Measurements from ENCODE around the gene TMEM269. TPM values are rescaled to one million over a fixed set of nuclear protein-coding genes. Genes with fewer than 3 reads are reported as not detected.

Gene TMEM269
- polyA plus RNA-seq, 1 donor (not counting 4 experiments of a cell fraction or from before 2014, with no cell fraction given) = 0.12 TPM

- no peak within 1 kb of the TSS for H3K9ac ChIP-seq (ENCODE audit: control insufficient read depth, extremely low read depth, insufficient read depth, low read length)
- no peaks in the 10 kb centered on the region for H3K36me3 ChIP-seq (ENCODE audit: control insufficient read depth in 2 of 2, extremely low read depth in 1 of 2, insufficient read depth in 2 of 2, low read length in 2 of 2)
- dilution Hi-C loops (cut with MboI; ENCODE audit: extremely low pct_ligation_motif_present, low sequenced_read_pairs) = no loop called here
- TF ChIP-seq, protein P1, sequence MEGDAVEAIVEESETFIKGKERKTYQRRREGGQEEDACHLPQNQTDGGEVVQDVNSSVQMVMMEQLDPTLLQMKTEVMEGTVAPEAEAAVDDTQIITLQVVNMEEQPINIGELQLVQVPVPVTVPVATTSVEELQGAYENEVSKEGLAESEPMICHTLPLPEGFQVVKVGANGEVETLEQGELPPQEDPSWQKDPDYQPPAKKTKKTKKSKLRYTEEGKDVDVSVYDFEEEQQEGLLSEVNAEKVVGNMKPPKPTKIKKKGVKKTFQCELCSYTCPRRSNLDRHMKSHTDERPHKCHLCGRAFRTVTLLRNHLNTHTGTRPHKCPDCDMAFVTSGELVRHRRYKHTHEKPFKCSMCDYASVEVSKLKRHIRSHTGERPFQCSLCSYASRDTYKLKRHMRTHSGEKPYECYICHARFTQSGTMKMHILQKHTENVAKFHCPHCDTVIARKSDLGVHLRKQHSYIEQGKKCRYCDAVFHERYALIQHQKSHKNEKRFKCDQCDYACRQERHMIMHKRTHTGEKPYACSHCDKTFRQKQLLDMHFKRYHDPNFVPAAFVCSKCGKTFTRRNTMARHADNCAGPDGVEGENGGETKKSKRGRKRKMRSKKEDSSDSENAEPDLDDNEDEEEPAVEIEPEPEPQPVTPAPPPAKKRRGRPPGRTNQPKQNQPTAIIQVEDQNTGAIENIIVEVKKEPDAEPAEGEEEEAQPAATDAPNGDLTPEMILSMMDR (optimal IDR thresholded peaks at IDR 0.05 in 1 of 3, IDR thresholded peaks at IDR 0.05 in 1 of 3, conservative IDR thresholded peaks at IDR 0.05 in 1 of 3; ENCODE audit: extremely low read depth in 1 of 3, insufficient read depth in 2 of 3, low read length in 3 of 3) = no peak
- TF ChIP-seq EZH2 (IDR thresholded peaks at IDR 0.05; ENCODE audit: low read length) = no peak
- H3K27ac ChIP-seq (ENCODE audit: control insufficient read depth, insufficient read depth, low read length) = no peak within 1 kb of the TSS
- FAIRE-seq (no peak), DNase-seq (ENCODE audit: low read depth, low spot score) (no peak)
- no peaks in the 10 kb centered on the region for H3K27me3 ChIP-seq (ENCODE audit: control insufficient read depth, extremely low read depth, insufficient read depth, low read length)
- no peak within 1 kb of the TSS for H3K4me3 ChIP-seq (ENCODE audit: control insufficient read depth in 2 of 3, extremely low read depth in 1 of 3, insufficient read depth in 2 of 3, low read depth in 1 of 3, low read length in 3 of 3)
- H3K4me1 ChIP-seq (ENCODE audit: control insufficient read depth, extremely low read depth, insufficient read depth, low read length) = peaks cover 48% of the 10 kb centered on the region
- H2AFZ ChIP-seq (ENCODE audit: control insufficient read depth, low read length) = no peak within 1 kb of the TSS
- no peak within 1 kb of the TSS for H3K4me2 ChIP-seq (ENCODE audit: control insufficient read depth, extremely low read depth, insufficient read depth, low read depth, low read length)
- H3K9me3 ChIP-seq (ENCODE audit: control insufficient read depth, low read depth, low read length) = no peaks in the 10 kb centered on the region
- H3K79me2 ChIP-seq (ENCODE audit: control insufficient read depth, insufficient read depth, low read length) = no peaks in the 10 kb centered on the region
- H3K9me1 ChIP-seq (ENCODE audit: control insufficient read depth, extremely low read depth, insufficient read depth, low read length) = peaks cover 2% of the 10 kb centered on the region
- no peaks in the 10 kb centered on the region for H4K20me1 ChIP-seq (ENCODE audit: control insufficient read depth, extremely low read depth, insufficient read depth, low read length)
Observed at GRCh38 chr1:42739753-42740700, 44.8 kb upstream of the TMEM269 start, which contains the start of gene CLDN19. Gene CLDN19, minus strand, starts transcription at chr1:42740236. Its CDS starts 173 bp downstream, at chr1:42740063.

- FAIRE-seq = no peak
- dilution Hi-C loops (cut with MboI; ENCODE audit: extremely low pct_ligation_motif_present, low sequenced_read_pairs) = no loop called here
- no peak overlapping the region for H3K27ac ChIP-seq (ENCODE audit: control insufficient read depth, insufficient read depth, low read length)
- no peak overlapping the region for H2AFZ ChIP-seq (ENCODE audit: control insufficient read depth, low read length)
- H3K9me1 ChIP-seq (ENCODE audit: control insufficient read depth, extremely low read depth, insufficient read depth, low read length) = peaks cover 2% of the 10 kb centered on the region
- H3K27me3 ChIP-seq (ENCODE audit: control insufficient read depth, extremely low read depth, insufficient read depth, low read length) = no peaks in the 10 kb centered on the region
- H3K4me3 ChIP-seq (ENCODE audit: control insufficient read depth in 2 of 3, extremely low read depth in 1 of 3, insufficient read depth in 2 of 3, low read depth in 1 of 3, low read length in 3 of 3) = no peak overlapping the region
- H3K36me3 ChIP-seq (ENCODE audit: control insufficient read depth in 2 of 2, extremely low read depth in 1 of 2, insufficient read depth in 2 of 2, low read length in 2 of 2) = no peaks in the 10 kb centered on the region
- no peaks in the 10 kb centered on the region for H3K9me3 ChIP-seq (ENCODE audit: control insufficient read depth, low read depth, low read length)
- H3K4me1 ChIP-seq (ENCODE audit: control insufficient read depth, extremely low read depth, insufficient read depth, low read length) = peaks cover 38% of the 10 kb centered on the region
- no peak overlapping the region for H3K4me2 ChIP-seq (ENCODE audit: control insufficient read depth, extremely low read depth, insufficient read depth, low read depth, low read length)
- H3K79me2 ChIP-seq (ENCODE audit: control insufficient read depth, insufficient read depth, low read length) = no peaks in the 10 kb centered on the region
- TF ChIP-seq, protein P1 (optimal IDR thresholded peaks at IDR 0.05 in 1 of 3, IDR thresholded peaks at IDR 0.05 in 1 of 3, conservative IDR thresholded peaks at IDR 0.05 in 1 of 3; ENCODE audit: extremely low read depth in 1 of 3, insufficient read depth in 2 of 3, low read length in 3 of 3) = no peak
- TF ChIP-seq EZH2 (IDR thresholded peaks at IDR 0.05; ENCODE audit: low read length) = no peak
- DNase-seq (ENCODE audit: low read depth, low spot score) = no peak
- H4K20me1 ChIP-seq (ENCODE audit: control insufficient read depth, extremely low read depth, insufficient read depth, low read length) = no peaks in the 10 kb centered on the region
- H3K9ac ChIP-seq (ENCODE audit: control insufficient read depth, extremely low read depth, insufficient read depth, low read length) = no peak overlapping the region
Observed at GRCh38 chr1:42740851-42741580, 43.8 kb upstream of the TMEM269 start.
